GM18499 (cell line): ENCODE results near the gene SLC30A7.

Source experiments
- ATAC-seq: cut with Tn5 transposase; IDR thresholded peaks from one replicate; pipeline ENCODE4 v1.9.1; 2021; ENCODE audit warnings: moderate number of reproducible peaks; ENCODE audit not compliant: insufficient read depth, unreplicated experiment

Gene SLC30A7

GRCh38 chr1:101013776-101014175 lies 117.9 kb downstream of the SLC30A7 start:
- no peak for ATAC-seq

DNA sequence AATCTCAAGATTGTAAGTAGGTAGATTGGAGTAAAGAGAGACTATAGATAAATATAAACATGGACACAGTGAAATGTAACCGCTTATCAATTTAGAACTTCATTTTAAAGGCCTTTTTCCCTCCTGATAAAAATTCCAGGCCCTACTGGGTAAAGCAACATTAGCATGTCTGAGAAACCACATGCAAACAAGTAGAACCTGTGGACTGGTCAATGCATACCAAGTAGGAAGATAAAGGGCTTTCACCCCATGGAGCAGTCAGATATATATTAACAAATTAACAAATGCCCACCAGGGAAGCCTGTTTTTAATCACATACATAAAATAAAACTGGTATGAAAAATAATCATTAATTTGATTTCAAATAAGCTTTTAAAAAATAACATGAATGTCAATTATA lies 121.6 kb downstream of the SLC30A7 start:
- ATAC-seq: no peak

DNA sequence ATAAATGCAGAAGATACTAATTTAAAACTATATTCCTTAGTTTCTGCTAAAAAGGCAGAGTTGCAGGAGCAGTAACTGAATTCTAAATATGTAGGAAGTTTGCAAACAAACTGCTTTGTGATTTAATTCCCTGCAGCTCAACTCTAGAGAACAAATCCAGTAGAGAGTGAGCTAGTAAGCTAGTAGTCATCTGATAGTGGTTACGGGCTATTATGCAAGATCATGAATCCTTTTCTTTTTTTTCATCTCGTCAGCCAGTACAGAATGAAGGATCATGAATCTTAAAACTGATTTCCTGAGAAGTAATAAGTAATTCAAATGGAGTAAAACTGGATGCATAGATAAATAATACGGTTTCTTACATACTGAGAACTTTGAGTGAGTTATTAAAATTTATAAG lies 126.4 kb downstream of the SLC30A7 start:
- no peak for ATAC-seq

DNA sequence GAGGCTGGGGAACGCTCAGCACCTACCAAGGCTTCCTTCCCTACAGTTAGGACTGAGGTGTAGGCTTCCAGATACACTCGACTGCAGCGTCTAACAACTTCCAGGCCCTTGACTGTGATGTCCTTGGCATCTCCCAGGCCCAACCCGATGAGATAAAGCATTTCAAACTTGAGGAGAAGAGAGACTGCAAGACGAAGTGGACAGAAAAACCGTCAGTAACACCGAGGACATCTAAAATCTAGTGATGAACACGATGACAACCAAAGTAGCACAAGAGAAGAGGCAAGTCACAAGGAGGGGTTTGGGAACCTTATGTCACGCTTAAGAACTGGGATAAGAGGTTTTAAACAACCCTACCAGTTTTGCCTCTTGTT lies 129.4 kb downstream of the SLC30A7 start:
- no peak for ATAC-seq

- peak; percentile 47 for ATAC-seq
Measured at GRCh38 chr1:101025657-101026429, 130.0 kb downstream of the SLC30A7 start, which contains the start of gene DPH5. TSS of gene DPH5 (minus strand) at chr1:101025784. CDS start at chr1:101025443, 341 bp downstream.

GRCh38 chr1:101026430-101026788 lies 130.5 kb downstream of the SLC30A7 start:
- no peak for ATAC-seq

GRCh38 chr1:101027194-101027772 lies 131.4 kb downstream of the SLC30A7 start:
- no peak for ATAC-seq

GRCh38 chr1:101028466-101028865 lies 132.6 kb downstream of the SLC30A7 start:
- ATAC-seq: no peak

DNA sequence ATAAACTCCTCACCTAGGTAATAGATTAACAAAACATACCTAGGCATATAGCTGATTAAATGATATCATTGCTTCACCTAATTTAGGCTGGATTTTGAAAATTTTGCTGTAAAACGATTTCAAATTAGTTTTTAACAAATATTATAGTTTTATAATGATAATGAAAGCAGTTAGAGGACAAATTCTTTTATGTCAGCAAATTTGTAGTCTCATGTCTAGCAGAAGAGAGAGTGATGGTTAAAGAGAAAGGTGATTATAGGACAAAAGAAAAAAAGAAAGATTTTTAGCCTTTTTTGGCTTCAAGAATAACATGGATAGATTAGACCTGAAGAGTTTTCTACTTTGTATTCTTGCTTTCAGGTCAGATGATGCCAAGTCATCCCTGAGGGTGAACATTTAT lies 133.3 kb downstream of the SLC30A7 start:
- ATAC-seq: no peak

DNA sequence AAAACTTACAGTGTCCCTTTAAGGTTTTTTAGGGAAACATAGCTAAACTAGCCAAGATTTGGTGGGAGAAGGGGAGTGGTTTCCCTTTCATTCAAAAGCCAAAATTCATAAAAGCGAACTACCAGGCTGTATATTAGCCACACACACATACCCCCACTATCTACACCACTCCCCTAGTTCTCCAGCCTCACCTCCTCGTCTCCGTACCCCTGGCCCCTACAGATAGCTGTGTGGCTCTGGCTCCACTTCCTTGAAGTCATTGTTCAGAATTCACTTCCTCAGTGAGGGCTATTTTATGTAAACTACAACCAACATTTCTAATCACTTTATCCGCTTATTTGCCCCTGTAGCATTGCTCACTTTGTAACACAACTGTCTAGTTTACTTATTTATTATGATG lies 135.0 kb downstream of the SLC30A7 start:
- ATAC-seq: no peak
